Adipose tissue (tissue), 3 donors: ENCODE measurements around the gene SH3BP2. TPM values are rescaled to one million over a fixed set of nuclear protein-coding genes. Genes with fewer than 3 reads are reported as not detected.

Experiments
- H3K27ac ChIP-seq: one replicate; pipeline ENCODE4 v1.5.1; 2013; ENCODE audit warnings: low read depth, low read length
- WGBS, 3 donors: extraction: QIAGEN DNeasy Blood & Tissue Kit; methylation state at CpG; one replicate each; pipeline ENCODE4 v1.1.7; 2013; 5-methylcytosine and 5-hydroxymethylcytosine counted together
- polyA plus RNA-seq, 3 donors: library from polyadenylated mRNA; stranded (reverse); fragments of 200-250 nt; gene quantifications; one replicate each; pipeline ENCODE4 v1.2.3, GENCODE V29; 2013
- donor health status: healthy with polysubstance abuse.
- donor health status: Bipolar disorder and iron deficiency.
- donor health status: healthy.

SH3BP2 gene
- polyA plus RNA-seq, 3 donors: 12.0 to 37.1 (median 24.5) TPM

- no peak overlapping the region for H3K27ac ChIP-seq
- 58 to 61% (median 60%) methylated on average over 7 of the region's 7 CpGs for WGBS, 3 donors
These were observed 65.7 kb downstream of the SH3BP2 start for GRCh38 chr4:2858451-2859217.

- WGBS, 3 donors: 31 to 71% (median 35%) methylated on average over 3 of the region's 3 CpGs
- H3K27ac ChIP-seq: peak overlapping the region; percentile 26
These were observed 66.6 kb downstream of the SH3BP2 start for GRCh38 chr4:2859514-2859913.

DNA sequence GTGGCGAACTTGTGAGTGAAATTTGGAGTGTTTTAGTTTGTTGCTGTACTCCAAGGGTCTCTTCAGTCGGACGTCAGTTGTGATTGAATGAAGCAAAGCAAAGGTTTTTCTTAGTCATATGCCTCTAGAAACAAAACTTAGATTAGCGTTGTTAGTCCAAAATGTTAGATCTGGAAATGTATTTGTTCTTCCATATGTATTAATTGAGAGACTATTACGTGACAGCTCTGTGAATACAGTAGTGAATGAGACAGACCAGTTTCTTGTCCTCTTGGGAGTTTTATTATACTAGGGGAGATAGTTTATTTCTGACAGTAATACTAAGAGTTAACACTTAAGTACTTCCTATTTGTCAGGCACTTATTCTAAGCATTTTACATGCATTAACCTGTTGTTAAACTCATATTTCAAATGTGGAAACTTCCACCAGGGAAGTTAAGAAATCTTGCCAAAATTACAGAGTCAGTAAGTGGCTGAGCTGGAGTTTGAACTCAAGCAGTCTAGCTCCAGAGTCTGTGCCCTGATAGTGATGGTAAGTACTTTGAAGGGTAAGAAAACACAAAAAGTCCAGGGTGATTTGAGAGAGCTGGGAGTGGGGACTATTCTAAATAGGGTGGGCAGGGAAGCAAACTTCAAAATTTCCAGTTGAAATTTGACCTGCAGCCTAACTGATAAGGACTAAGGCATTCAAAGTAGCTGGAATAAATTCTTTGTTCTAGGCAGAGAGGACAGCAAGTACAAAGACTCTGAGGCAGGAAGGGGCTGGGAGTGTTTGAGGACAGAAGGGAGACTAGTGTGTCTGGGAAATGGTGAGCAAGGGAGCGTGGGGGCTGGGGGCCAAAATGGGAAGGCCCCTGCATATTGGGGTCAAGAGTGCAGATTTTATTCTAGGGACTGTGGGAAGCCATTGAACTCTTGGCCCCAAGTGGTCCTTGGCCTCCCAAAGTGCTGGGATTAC lies 67.8 kb downstream of the SH3BP2 start:
- 57 to 72% (median 69%) methylated on average over 6 of the region's 6 CpGs for WGBS, 3 donors
- H3K27ac ChIP-seq: no peak overlapping the region

GRCh38 chr4:2861631-2862436 lies 68.9 kb downstream of the SH3BP2 start:
- no peak overlapping the region for H3K27ac ChIP-seq
- 73 to 86% (median 78%) methylated on average over 4 of the region's 4 CpGs for WGBS, 3 donors

- WGBS, 3 donors: 37 to 50% (median 48%) methylated on average over 1 of the region's 1 CpG
- no peak overlapping the region for H3K27ac ChIP-seq
These were observed 69.6 kb downstream of the SH3BP2 start for GRCh38 chr4:2862528-2862927.

DNA sequence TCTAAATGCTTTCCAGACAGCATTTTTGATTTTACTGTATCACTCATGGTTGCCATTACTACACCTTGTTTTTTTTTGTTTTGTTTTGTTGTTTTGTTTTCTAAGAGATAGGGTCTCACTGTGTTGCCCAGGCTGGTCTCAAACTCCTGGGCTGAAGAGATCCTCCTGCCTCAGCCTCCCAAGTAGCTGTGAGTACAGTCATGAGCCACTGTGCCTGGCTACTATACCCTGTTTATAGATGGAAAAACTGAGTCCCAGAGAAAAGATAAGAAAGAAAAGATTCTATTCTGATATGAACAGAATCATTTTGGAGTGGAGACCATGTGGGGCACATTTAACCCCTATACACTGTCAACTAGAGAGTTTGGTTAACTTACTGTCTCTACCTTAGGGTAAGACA lies 70.8 kb downstream of the SH3BP2 start:
- no peak overlapping the region for H3K27ac ChIP-seq

DNA sequence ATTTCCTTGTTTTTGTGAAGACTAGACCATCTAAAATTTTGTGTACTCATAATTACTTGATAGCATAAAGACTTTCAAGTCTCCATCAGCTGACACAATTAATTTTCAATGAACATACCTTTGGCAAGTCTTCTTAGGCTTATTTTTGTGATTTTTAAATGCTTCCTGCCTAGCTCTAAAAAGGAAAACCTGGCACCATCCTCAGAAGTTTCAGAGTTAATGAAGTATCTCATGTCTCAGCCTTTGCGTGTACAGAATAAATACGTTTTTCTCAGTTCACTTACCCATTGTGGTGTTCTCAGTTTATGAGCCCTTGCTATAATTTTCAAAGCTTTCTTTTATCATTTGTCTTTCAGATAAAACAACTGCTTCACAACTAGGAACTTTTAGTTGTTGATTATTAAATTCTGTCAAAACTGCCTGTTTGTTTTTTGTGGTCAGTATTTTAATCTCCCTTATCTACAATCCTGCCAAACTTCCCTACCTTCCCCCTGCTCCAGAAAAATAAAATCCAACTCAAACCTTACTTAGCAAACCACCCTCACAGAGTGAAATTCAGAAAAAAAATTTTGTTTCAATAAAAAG lies 72.4 kb downstream of the SH3BP2 start:
- whole genome bisulfite sequencing, 3 donors: 12 to 44% (median 40%) methylated on average over 2 of the region's 2 CpGs
- H3K27ac ChIP-seq: no peak overlapping the region

GRCh38 chr4:2866160-2866861 lies 73.4 kb downstream of the SH3BP2 start:
- no peak overlapping the region for H3K27ac ChIP-seq
- WGBS, 3 donors: 59 to 85% (median 83%) methylated on average over 10 of the region's 10 CpGs

- 83 to 93% (median 86%) methylated on average over 5 of the region's 5 CpGs for WGBS, 3 donors
- no peak overlapping the region for H3K27ac ChIP-seq
These were observed 74.0 kb downstream of the SH3BP2 start for GRCh38 chr4:2866891-2867290.

GRCh38 chr4:2867758-2868491 lies 75.0 kb downstream of the SH3BP2 start:
- 19 to 32% (median 25%) methylated on average over 10 of the region's 10 CpGs for WGBS, 3 donors

GRCh38 chr4:2868877-2869487 lies 76.1 kb downstream of the SH3BP2 start:
- WGBS, 3 donors: 45 to 63% (median 63%) methylated on average over 12 of the region's 12 CpGs
- H3K27ac ChIP-seq: no peak overlapping the region

More at GRCh38 chr4:2867758-2868491, 75.0 kb downstream of the SH3BP2 start:
- no peak overlapping the region for H3K27ac ChIP-seq

GRCh38 chr4:2869659-2870058 lies 76.8 kb downstream of the SH3BP2 start:
- 37 to 66% (median 60%) methylated on average over 6 of the region's 6 CpGs for WGBS, 3 donors
- H3K27ac ChIP-seq: no peak overlapping the region

DNA sequence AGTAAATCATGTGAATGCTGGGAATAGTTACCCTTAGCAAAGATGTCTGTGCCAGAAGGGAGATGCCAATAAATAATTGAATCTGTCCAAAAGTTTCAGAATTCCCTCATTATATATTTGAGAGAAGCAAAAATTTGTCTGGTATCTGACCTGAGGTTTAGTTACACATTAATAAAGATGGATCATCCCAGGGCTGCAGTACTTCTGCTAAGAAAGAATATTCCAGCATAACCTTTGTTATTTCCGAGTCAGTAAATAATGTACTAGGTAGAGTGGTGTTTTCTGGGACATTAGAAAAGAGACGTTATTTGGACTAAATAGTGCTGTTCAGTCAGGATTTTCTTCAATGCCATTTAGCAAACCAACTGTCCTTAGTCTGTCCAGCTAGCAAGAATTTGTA lies 77.2 kb downstream of the SH3BP2 start:
- 32 to 65% (median 61%) methylated on average over 2 of the region's 2 CpGs for WGBS, 3 donors
- no peak overlapping the region for H3K27ac ChIP-seq

DNA sequence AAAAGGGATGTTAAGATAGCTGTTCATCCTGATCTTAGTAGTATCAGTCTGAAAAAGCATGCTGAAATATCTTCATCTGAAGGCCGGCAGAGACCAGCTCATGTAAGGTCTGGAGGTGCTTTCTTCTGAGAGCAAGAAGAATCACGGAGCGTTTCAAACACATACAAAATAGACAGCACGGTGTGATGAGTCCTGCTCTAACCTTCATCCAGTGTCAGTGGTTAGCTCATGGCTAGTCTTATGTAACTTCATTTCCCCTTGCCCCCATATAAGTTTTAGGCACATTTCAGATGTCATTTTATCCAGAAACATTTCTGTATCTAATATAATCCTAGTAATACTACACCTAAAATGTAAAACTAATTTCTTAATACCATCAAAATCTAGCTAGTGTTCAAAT lies 78.6 kb downstream of the SH3BP2 start:
- no peak overlapping the region for H3K27ac ChIP-seq
- WGBS, 3 donors: 66 to 92% (median 75%) methylated on average over 4 of the region's 4 CpGs

DNA sequence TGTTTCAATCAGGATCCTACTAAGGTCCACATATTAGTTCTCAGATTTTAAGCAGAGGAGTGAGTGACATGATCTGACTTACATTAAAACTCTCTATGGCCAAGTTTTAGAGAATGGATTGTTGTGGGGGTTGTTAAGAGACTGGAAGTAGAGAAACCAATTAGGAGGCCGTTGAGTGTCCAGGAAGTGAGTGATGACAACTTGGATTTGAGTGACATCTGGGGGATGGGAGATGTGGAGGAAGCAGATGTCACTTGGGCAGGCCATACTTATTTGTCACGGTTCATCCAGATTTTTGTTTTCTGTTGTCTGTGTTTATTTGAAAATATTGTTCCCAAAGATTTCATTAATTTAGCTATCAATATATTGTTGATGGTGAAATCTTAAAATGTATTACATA lies 79.0 kb downstream of the SH3BP2 start:
- H3K27ac ChIP-seq: no peak overlapping the region
- WGBS, 3 donors: 22 to 65% (median 31%) methylated on average over 2 of the region's 2 CpGs

GRCh38 chr4:2873329-2873728 lies 80.4 kb downstream of the SH3BP2 start:
- WGBS, 3 donors: 42 to 66% (median 55%) methylated on average over 1 of the region's 1 CpG
- no peak overlapping the region for H3K27ac ChIP-seq

GRCh38 chr4:2874861-2875260 lies 82.0 kb downstream of the SH3BP2 start:
- WGBS, 3 donors: 86 to 92% (median 92%) methylated on average over 7 of the region's 7 CpGs
- no peak overlapping the region for H3K27ac ChIP-seq
